Measurements from ENCODE around the gene AOPEP.

The AOPEP gene

DNA sequence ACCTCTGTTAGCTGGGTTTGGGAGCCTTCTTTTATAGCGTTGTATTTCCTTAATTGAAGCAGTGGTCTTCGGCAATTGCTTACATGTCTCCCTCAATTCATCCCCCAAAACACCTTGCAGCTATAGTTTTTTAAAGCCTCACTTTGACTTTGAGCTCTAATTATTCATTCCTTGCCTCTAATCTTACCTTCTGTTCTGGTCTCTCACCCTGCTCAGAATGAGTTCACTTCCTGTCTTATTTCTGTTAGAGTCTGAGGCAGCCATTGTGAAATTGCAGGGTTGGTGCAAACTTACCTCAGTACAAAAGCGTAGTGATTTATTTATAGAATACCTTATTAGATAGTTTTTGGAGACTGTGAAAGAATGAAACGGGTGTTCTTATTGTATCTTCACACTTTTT is 35.0 kb downstream of the AOPEP start:
- DNase-seq, result no peak

DNA sequence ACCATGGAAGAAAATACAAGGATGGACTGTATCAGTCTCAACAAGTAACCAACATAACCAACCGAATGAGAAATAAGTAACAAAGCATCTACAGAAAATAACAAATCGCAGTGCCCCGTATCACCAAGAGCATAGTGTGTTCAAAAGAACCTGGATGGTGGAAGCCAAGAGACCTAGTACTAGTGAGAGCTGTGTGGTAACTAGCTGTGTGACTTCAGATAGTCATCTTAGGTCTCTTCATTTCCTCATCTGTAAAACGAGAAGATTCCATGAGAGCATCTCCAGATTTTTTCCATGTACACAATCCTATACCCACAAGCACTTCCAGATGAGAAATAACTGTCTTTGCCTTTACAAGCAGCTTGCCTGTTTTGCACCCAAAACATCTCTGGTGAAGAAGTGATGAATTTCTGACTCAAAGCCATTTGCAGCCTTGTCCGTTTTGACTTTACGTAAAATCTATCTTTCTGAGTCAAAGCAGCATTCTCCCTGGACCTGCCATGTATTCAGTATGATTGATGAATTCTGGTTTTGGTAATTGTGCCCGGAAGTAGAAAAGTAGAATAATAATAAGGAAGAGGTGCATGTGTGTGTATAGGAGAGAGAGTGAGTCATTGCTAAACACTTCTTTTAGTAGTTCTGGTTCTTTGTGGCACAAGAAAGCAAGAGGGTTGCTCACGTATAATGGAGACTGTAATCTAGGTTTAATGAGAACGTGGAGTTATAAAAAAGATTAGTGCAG is 41.0 kb downstream of the AOPEP start:
- no peak for DNase-seq

DNA sequence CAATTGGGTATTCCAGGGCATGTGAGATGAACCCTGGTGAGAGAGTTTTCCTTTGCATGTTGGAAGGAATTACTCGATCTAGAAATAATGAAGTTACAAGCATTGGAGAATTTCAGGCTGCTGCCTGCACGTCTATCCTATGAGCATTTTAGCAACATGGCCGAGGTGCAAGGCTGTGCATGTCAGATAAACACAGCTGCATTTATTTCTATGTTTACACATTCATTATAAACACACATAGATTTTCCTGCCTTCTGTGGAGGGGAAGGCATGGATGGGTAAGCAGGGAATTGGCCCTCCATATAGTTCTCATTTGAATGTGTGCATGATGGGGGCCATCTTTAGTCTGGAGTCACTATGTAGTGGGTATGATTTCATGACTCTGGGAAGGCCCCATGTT is 42.3 kb downstream of the AOPEP start:
- DNase-seq, result peak; percentile 30 to 67

DNA sequence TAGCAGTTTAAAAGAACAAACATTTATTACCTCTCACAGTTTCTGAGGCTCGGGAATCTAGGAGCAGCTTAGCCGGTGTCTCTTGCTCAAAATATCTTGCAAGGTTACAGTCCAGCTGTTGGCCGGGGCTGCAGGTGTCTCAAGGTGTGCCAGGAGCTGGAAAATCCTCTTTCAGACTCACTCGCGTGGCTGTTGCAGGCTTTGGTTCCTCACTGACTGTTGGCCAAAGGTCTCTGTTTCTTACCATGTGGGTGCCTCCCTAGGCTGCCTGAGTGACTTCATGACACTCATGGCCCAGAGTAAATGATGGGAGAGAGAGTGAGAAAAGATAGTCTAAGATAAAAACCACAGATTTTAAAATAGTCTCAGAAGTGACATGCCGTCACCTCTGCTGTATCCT is 43.8 kb downstream of the AOPEP start:
- DNase-seq, result no peak

GRCh38 chr9:94771096-94771495 is 44.6 kb downstream of the AOPEP start:
- no peak for DNase-seq

DNA sequence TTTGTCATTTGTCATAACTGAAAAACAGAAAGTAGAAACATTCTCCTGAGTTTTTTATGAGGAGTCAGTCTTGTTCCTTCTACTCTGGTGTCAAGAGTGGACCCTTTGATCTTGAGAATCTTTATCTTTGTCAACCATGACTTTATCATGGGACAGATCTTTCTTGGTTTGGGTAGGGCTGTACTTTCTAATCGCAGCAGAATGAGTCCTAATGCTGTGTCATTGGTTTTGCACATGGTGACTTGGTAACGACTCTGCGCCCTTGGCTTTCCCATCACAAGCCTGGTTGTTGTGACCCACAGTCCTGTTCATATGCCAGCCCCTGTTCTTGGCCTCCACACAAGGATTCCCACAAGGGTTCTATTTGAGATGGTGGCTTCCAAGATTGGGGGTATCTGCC is 45.6 kb downstream of the AOPEP start:
- DNase-seq, result no peak

DNA sequence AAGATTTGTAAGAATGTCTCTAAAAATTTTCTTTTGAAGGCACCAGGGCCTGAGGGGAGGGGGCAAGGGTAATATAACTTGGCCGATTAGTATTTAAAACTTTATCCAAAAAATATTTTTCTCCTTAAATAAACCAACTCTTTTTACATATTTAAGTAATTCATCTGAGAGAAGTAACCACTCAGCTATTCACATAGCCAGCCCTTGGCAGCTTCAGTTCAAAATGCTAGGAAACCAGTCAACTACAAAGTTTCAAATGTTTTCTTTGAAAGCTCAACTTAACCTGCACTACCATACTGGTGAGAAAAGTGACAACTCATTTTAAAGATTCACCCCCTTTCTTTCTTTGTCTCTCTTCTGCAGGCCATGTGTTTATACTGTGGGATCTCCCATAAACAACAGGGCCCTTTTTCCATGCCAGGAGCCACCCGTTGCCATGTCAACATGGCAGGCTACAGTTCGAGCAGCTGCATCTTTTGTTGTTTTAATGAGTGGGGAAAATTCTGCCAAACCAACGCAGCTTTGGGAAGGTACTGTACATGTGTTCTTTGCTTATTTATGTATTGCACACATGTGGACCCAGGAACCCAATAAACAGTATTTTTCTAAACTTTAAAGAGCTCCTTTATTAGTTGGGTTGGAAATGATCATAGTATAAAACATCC is 46.3 kb downstream of the AOPEP start:
- peak; percentile 93 to 98 for DNase-seq

GRCh38 chr9:94773655-94774054 is 47.2 kb downstream of the AOPEP start:
- no peak for DNase-seq

DNA sequence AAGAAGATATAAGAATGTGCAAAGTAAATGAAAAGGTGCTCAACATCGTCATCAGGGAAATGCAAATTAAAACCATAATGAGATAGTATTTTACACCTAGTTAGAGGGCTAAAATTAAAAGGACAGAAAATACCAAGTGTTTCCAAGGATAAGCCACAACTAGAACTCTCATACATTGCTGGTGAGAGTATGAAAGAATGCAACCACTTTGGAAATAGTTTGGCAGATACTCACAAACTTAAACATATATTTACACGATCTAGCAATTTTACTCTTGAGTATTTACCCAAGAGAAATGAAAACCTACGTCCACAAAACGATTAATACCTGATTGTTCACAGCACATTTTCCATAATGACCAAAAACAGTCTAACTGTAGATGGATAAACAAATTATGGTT is 51.5 kb downstream of the AOPEP start:
- peak in 1 of 2 experiments; percentile 13 for DNase-seq

DNA sequence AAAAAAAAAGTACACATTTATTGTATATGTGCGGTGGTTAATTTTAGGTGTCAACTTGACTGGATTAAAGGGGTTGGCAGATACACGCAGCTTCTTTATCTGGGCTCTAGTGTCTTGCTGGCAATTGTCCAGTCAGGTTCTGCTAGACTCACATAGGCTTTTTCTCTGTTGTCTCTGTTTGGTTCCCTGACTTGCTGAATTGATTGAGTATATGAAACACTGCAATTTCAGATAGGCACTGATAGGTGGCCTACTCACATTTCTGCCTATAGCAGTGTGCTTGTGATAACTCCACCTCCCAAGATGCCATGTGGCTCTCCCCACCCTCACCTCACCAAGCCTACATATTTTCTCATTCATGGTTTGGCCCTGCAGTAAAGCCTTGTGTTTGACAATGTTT is 52.5 kb downstream of the AOPEP start:
- DNase-seq, result peak in 1 of 2 experiments; percentile 25

DNA sequence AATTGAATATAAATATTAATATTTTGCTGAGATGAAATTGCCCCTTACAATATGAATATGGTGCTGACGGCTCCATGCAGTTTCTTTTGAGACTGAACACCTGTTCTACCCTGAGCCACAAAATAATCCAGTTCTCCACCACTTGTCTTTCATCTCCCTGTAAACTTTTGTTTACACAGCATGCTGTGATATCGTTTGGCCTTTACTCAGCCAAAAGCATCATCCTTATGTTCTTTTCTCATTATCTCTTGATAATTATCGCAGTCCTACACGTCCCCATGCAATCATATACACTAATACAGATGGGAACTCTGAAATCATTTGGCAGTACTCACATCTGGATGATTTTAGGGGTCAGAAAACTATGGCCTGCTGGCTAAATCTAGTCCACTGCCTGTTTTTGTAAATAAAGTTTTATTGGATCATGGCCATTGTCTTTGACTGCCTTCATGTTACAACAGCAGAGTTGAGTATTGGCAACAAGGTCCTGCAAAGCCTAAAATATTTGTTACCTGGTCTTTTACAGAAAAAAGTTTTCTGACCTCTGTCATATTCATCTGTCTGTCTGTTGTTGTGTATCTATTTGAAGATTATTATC is 53.3 kb downstream of the AOPEP start:
- peak; percentile 16 to 52 for DNase-seq

- DNase-seq, result no peak
These were observed 54.0 kb downstream of the AOPEP start for GRCh38 chr9:94780516-94780950.

DNA sequence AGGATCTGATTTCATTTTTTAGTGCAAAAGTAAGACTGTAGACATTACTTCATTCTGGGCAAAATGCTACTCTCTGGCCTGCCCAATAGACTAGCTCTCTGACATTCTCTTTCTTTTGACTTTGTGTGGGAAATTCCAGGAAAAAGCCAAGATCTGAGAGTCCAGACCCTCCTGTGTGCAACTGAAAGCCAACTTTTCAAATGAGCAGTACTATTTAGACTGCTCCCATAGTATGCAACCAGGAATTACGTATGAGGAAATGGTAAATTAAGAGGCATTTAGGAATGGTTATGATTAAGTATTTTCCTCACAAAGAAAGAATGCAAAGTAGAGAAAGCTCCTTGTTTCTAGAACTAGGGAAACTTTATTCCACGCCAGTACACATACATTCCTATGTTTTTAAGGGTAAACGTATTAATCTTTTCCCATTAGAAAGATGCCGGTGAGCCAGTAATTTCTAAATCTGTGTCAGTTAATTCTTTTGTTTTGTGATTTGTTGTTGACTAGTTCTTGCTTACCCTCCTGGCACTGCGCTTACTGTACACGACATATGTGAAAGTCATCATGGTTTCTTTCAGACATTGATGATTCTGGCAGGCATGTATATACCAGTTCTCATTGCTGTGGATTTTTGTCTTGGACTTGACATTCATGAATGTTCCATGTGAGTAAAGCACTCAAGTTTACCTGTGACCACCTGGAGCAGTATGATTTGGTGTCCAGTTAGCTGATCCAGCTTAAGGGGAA is 56.0 kb downstream of the AOPEP start:
- DNase-seq, result no peak

DNA sequence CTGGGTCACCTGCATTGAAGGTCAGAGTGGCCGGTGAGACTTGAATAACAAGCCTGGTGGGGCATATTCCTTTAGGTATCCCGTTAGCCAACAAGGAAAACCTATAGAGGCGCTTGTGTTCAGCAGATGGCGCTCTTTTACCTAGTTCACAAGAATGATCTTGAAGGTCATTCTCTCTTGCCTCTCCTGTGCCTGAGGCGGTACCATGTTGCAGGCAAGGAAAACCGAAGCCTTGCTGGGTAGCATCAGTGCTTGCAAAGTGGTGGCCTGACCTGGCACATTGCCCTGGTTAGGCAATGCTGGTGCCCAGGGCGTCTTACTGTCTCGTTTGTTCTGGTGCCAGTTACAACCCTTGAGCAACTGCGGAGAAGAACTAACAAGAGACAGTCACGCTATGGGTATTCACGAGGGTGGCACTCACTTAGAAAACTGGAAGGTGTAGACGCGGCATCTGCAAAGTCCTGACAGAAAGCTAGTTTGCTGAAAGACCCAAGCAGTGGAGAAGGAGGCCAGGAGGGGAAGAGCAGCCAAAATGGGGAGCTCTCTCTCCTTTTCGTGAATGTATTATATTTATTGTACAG is 56.7 kb downstream of the AOPEP start:
- DNase-seq, result peak; percentile 85 to 92

GRCh38 chr9:94783928-94784327 is 57.4 kb downstream of the AOPEP start:
- no peak for DNase-seq

DNA sequence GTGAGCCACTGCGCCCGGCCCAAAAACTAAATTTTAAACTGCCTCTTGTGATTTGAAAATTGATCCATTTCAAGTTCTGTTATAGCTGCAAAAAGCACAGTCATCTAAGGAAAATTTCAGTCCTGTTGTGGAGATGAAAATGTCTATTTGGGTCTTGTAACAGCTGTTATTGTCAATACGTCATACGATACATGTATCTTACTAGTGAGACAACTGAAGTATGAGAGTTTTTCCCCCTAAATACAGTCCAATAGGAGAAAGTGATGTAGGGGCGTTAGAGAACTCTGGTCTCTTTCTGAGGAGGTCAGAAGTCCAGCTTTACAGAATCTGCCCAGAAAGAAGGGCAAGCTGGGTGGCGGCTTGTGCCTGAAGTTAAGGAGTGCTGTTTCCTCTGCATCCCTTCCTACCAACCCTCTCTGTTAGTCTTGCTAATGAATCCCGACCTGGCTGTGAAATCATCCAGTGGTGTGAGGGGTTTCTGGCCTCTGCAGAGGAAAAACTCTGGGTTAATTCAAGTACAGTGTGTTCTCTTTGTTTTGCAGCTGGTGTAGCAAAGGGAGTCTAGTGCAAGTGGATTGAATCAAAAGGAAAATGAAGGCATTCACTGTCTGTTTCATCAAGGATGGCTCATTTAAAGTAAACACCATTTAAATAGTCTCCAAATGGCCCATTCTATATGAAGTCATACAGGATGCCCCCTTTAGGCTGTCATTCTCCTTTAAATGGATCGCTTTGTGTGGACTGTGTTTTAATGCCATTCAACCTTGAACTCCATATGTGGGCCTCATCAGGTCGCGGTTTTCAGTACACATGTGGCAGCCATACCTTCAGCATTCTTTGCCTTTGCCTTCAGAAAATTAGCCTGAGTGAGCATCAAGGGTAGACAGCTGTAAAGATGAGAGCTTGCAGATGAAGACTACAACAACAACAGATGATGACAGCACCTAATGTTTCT is 59.0 kb downstream of the AOPEP start:
- peak; percentile 21 to 24 for DNase-seq

DNA sequence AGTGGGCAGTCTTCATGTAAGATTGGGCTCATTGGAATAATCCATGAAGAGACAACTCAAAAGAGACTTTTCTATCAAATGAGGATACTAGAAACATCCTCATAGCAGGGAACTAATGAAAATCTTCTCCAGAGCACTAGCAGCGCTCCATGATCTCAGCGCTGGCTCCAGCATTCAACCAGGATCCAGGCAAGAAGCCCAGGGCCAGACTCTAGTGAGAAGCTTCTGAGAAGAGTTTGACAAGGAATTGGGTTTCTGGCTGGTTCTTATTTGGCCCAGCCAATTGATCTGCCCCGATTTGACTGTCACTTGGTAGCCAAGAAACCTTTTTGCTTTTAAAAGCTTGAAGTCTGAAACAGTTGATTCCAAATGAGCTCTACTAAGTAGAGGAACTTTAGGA is 60.1 kb downstream of the AOPEP start:
- DNase-seq, result no peak

- no peak for DNase-seq
These were observed 60.8 kb downstream of the AOPEP start for GRCh38 chr9:94787266-94787665.

GRCh38 chr9:94788570-94789105 is 62.1 kb downstream of the AOPEP start:
- no peak for DNase-seq

DNA sequence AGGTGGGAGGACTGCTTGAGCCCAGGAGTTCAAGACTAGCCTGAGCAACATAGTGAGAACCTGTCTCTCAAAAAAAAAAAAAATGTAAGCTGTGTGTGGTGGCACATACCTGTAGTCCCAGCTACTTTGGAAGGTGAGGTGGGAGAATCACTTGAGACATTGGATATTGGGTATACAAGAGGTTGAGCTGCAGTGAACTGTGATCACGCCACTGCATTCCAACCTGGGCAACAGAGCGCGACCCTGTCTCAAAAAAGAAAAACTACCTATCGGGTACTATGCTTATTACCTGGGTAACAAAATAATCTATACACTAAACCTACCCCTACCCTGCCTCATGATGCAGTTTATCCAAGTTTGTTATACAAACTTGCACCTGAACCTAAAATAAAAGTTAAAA is 64.9 kb downstream of the AOPEP start:
- no peak for DNase-seq

GRCh38 chr9:94792511-94792910 is 66.0 kb downstream of the AOPEP start:
- DNase-seq, result no peak
